HEK293 (cell line): Measurements from ENCODE around the gene SPTSSB.

ENCODE experiments used
- CTCF ChIA-PET: fragments of 350-600 bp; formaldehyde crosslinking; extraction: SDS; loops from one replicate; lab custom pipeline; 2021; ENCODE audit warnings: antibody characterized with exemption; lab: Yijun Ruan, JAX
- POLR2A ChIA-PET: fragments of 300-600 bp; formaldehyde crosslinking; extraction: SDS; loops from one replicate; lab custom pipeline; 2020; ENCODE audit warnings: antibody characterized with exemption, inconsistent platforms; lab: Yijun Ruan, JAX
- H3K27ac ChIP-seq: fragments of 200-500 bp; sonication (Bioruptor generic); 2 replicates; pipeline ENCODE4 v1.5.1; 2014; ENCODE audit warnings: low read depth, low read length, control low read depth, inconsistent platforms; ENCODE audit errors: extremely low read depth
- H3K36me3 ChIP-seq, 2 experiments: fragments of 200-500 bp in 1 of 2; sonication (Bioruptor generic) in 1 of 2; 1 replicate in 1 of 2; 2 replicates in 1 of 2; pipeline ENCODE4 v1.5.1; 2014 to 2017; ENCODE audit warnings: inconsistent platforms in 2 of 2, low read length in 2 of 2; ENCODE audit not compliant: control insufficient read depth in 2 of 2, insufficient read depth in 1 of 2
- H3K4me1 ChIP-seq: fragments of 200-500 bp; sonication (Bioruptor generic); 2 replicates; pipeline ENCODE4 v1.5.1; 2014; ENCODE audit warnings: mild to moderate bottlenecking, low read length, inconsistent platforms; ENCODE audit not compliant: control insufficient read depth, insufficient read depth
- H3K4me3 ChIP-seq: 2 replicates; pipeline ENCODE4 v1.5.1; 2011; ENCODE audit warnings: low read depth, mild to moderate bottlenecking, control low read depth, low read length, moderate library complexity
- H3K9me3 ChIP-seq: fragments of 200-500 bp; sonication (Bioruptor generic); 2 replicates; pipeline ENCODE4 v1.5.1; 2014; ENCODE audit warnings: low read depth, low read length, inconsistent platforms; ENCODE audit not compliant: control insufficient read depth, insufficient read depth
- EGR2 ChIP-seq: fragments of 450-650 bp; formaldehyde crosslinking; IDR thresholded peaks from 2 replicates; pipeline ENCODE4 v1.5.1; 2016; ENCODE audit warnings: low read depth, missing biosample characterization, missing genetic modification characterization
- GLI4 ChIP-seq: fragments of 450-650 bp; formaldehyde crosslinking; IDR thresholded peaks from 2 replicates; pipeline ENCODE4 v1.5.1; 2016; ENCODE audit warnings: missing biosample characterization, missing genetic modification characterization
- GLIS2 ChIP-seq: fragments of 450-650 bp; formaldehyde crosslinking; IDR thresholded peaks from 2 replicates; pipeline ENCODE4 v1.5.1; 2016; ENCODE audit warnings: missing biosample characterization, missing genetic modification characterization
- HIC1 ChIP-seq: fragments of 450-650 bp; formaldehyde crosslinking; IDR thresholded peaks from 2 replicates; pipeline ENCODE4 v1.5.1; 2016; ENCODE audit warnings: missing biosample characterization, missing genetic modification characterization
- HOXA7 ChIP-seq: sonication (generic); formaldehyde crosslinking; IDR thresholded peaks from 2 replicates; pipeline ENCODE4 v1.8.1; 2022; ENCODE audit warnings: missing genetic modification reagents, borderline replicate concordance
- KLF1 ChIP-seq: fragments of 450-650 bp; formaldehyde crosslinking; IDR thresholded peaks from 2 replicates; pipeline ENCODE4 v1.5.1; 2016; ENCODE audit warnings: missing biosample characterization, missing genetic modification characterization
- OSR2 ChIP-seq: fragments of 450-650 bp; formaldehyde crosslinking; IDR thresholded peaks from 2 replicates; pipeline ENCODE4 v1.5.1; 2016; ENCODE audit warnings: missing biosample characterization, missing genetic modification characterization
- PBX3 ChIP-seq: sonication (generic); formaldehyde crosslinking; IDR thresholded peaks from 2 replicates; pipeline ENCODE4 v1.8.1; 2022; ENCODE audit warnings: mild to moderate bottlenecking, moderate library complexity, missing genetic modification reagents
- PRDM1 ChIP-seq: fragments of 450-650 bp; formaldehyde crosslinking; IDR thresholded peaks from 2 replicates; pipeline ENCODE4; 2016; ENCODE audit warnings: missing biosample characterization, missing genetic modification characterization
- PRDM10 ChIP-seq: fragments of 450-650 bp; formaldehyde crosslinking; IDR thresholded peaks from 2 replicates; pipeline ENCODE4 v1.5.1; 2016; ENCODE audit warnings: missing biosample characterization, missing genetic modification characterization
- ZFHX2 ChIP-seq: fragments of 450-650 bp; formaldehyde crosslinking; conservative IDR thresholded peaks from 2 replicates; pipeline ENCODE4 v1.5.1; 2016; ENCODE audit warnings: missing biosample characterization, missing genetic modification characterization
- ZNF138 ChIP-seq: fragments of 450-650 bp; formaldehyde crosslinking; IDR thresholded peaks from 2 replicates; pipeline ENCODE4 v1.5.1; 2016; ENCODE audit warnings: missing biosample characterization, missing genetic modification characterization, borderline replicate concordance
- ZNF148 ChIP-seq: fragments of 450-650 bp; formaldehyde crosslinking; IDR thresholded peaks from 2 replicates; pipeline ENCODE4 v1.5.0; 2017; ENCODE audit warnings: missing biosample characterization, missing genetic modification characterization, borderline replicate concordance
- ZNF175 ChIP-seq: fragments of 450-650 bp; formaldehyde crosslinking; IDR thresholded peaks from 2 replicates; pipeline ENCODE4 v1.5.1; 2016; ENCODE audit warnings: missing biosample characterization, missing genetic modification characterization
- ZNF341 ChIP-seq: fragments of 450-650 bp; formaldehyde crosslinking; IDR thresholded peaks from 2 replicates; pipeline ENCODE4; 2016; ENCODE audit warnings: low read depth, missing biosample characterization, missing genetic modification characterization
- ZNF416 ChIP-seq: fragments of 450-650 bp; formaldehyde crosslinking; IDR thresholded peaks from 2 replicates; pipeline ENCODE4 v1.5.1; 2016; ENCODE audit warnings: missing biosample characterization, missing genetic modification characterization
- ZNF473 ChIP-seq: fragments of 450-650 bp; formaldehyde crosslinking; IDR thresholded peaks from 2 replicates; pipeline ENCODE4 v1.5.1; 2017; ENCODE audit warnings: missing biosample characterization, missing genetic modification characterization
- ZNF48 ChIP-seq: fragments of 450-650 bp; formaldehyde crosslinking; IDR thresholded peaks from 2 replicates; pipeline ENCODE4 v1.5.1; 2016; ENCODE audit warnings: missing biosample characterization, missing genetic modification characterization
- ZNF510 ChIP-seq: fragments of 450-650 bp; formaldehyde crosslinking; IDR thresholded peaks from 2 replicates; pipeline ENCODE4 v1.5.1; 2018; ENCODE audit warnings: mild to moderate bottlenecking, missing genetic modification characterization, missing biosample characterization; ENCODE audit not compliant: insufficient replicate concordance
- ZNF561 ChIP-seq: fragments of 450-650 bp; IDR thresholded peaks from 2 replicates; pipeline ENCODE4 v1.5.1; 2018; ENCODE audit warnings: missing biosample characterization, missing genetic modification characterization, borderline replicate concordance
- ZNF76 ChIP-seq: fragments of 450-650 bp; formaldehyde crosslinking; IDR thresholded peaks from 2 replicates; pipeline ENCODE4; 2016; ENCODE audit warnings: low read depth, missing biosample characterization, missing genetic modification characterization, borderline replicate concordance
- ZNF785 ChIP-seq: fragments of 450-650 bp; formaldehyde crosslinking; IDR thresholded peaks from 2 replicates; pipeline ENCODE4 v1.5.1; 2016; ENCODE audit warnings: missing biosample characterization, missing genetic modification characterization
- ZSCAN16 ChIP-seq: fragments of 450-650 bp; formaldehyde crosslinking; IDR thresholded peaks from 2 replicates; pipeline ENCODE4 v1.5.1; 2016; ENCODE audit warnings: missing biosample characterization, missing genetic modification characterization

The SPTSSB gene

GRCh38 chr3:161337311-161337710 lies 34.0 kb downstream of the SPTSSB start:
- H3K27ac ChIP-seq = no peak overlapping the region
- no peak overlapping the region for H3K4me3 ChIP-seq
- CTCF ChIA-PET = interaction anchor here (0.6 kb wide), 2 partner anchors 9 to 15 kb away, joined by 3 to 4 read pairs; no protein-coding TSS in a partner anchor
- POLR2A ChIA-PET = no interaction called here
- no peaks in the 10 kb centered on the region for H3K9me3 ChIP-seq
- no peaks in the 10 kb centered on the region for H3K36me3 ChIP-seq
- no peak for TF ChIP-seq KLF1
- no peak for TF ChIP-seq ZNF785 (tag by site-specific recombination)
- no peak for TF ChIP-seq EGR2
- no peak for TF ChIP-seq ZNF341
- TF ChIP-seq ZNF138 (tag by site-specific recombination) = no peak
- TF ChIP-seq ZFHX2 (tag by site-specific recombination) = no peak
- TF ChIP-seq GLIS2 (tag by site-specific recombination) = no peak
- no peak for TF ChIP-seq ZSCAN16 (tag by site-specific recombination)
- no peak for TF ChIP-seq GLI4 (tag by site-specific recombination)
- TF ChIP-seq ZNF561 (tag by site-specific recombination) = no peak
- TF ChIP-seq PBX3 (CRISPR knock-in tag) = no peak
- TF ChIP-seq ZNF473 (tag by site-specific recombination) = no peak
- 0 out of 2 replicates have a peak, but pooled peaks cover 3% of the 10 kb centered on the region for H3K4me1 ChIP-seq

GRCh38 chr3:161336661-161337060 lies 34.7 kb downstream of the SPTSSB start:
- CTCF ChIA-PET = interaction anchor here (0.6 to 1.2 kb wide), 2 partner anchors 15 to 32 kb away, joined by 4 to 6 read pairs; no protein-coding TSS in a partner anchor
- no peak for TF ChIP-seq ZNF76 (tag by site-specific recombination)
- no peak for TF ChIP-seq ZNF48
- TF ChIP-seq ZNF510 (tag by site-specific recombination) = no peak
- no peak for TF ChIP-seq ZNF416 (tag by site-specific recombination)
- peak; percentile 74 for TF ChIP-seq PRDM1 (tag by site-specific recombination)
- no peak for TF ChIP-seq HOXA7 (CRISPR knock-in tag)
- TF ChIP-seq, all 188 proteins: peak for 1

GRCh38 chr3:161333696-161334095 lies 37.6 kb downstream of the SPTSSB start:
- no peaks in the 10 kb centered on the region for H3K4me1 ChIP-seq
- TF ChIP-seq ZNF175 (tag by site-specific recombination) (no peak), ZNF148 (no peak), OSR2 (tag by site-specific recombination) (no peak), HIC1 (no peak), PRDM10 (tag by site-specific recombination) (no peak)

More at GRCh38 chr3:161336661-161337060, 34.7 kb downstream of the SPTSSB start:
- Histone ChIP-seq H3K4me1 (0 out of 2 replicates have a peak, but pooled peaks cover 3% of the 10 kb centered on the region), H3K9me3 (no peaks in the 10 kb centered on the region), H3K4me3 (no peak overlapping the region), H3K27ac (no peak overlapping the region), H3K36me3 (no peaks in the 10 kb centered on the region)
- POLR2A ChIA-PET = no interaction called here

More at GRCh38 chr3:161333696-161334095, 37.6 kb downstream of the SPTSSB start:
- Histone ChIP-seq H3K4me3 (no peak overlapping the region), H3K27ac (no peak overlapping the region), H3K9me3 (no peaks in the 10 kb centered on the region), H3K36me3 (no peaks in the 10 kb centered on the region)
- POLR2A ChIA-PET = no interaction called here
- CTCF ChIA-PET = interaction anchor here (0.6 kb wide), 1 partner anchor 59 kb away, joined by 3 read pairs; no protein-coding TSS in a partner anchor
